SK-N-SH treated with all-trans-retinoic acid at 6 μM for 48 hours (cell line): Measurements from ENCODE around the gene CBLIF.

ENCODE experiments used
- ARNTL ChIP-seq: fragments of 450-650 bp; formaldehyde crosslinking; IDR thresholded peaks from 2 replicates; pipeline ENCODE4 v1.5.0; 2020; ENCODE audit warnings: low read depth, mild to moderate bottlenecking, moderate library complexity, borderline replicate concordance
- CSRNP3 ChIP-seq: fragments of 250-450 bp; sonication (Bioruptor Pico); IDR thresholded peaks from 2 replicates; pipeline ENCODE4 v1.5.1; 2021; ENCODE audit warnings: mild to moderate bottlenecking, moderate library complexity
- GLIS3 ChIP-seq: fragments of 250-450 bp; sonication (Bioruptor Pico); IDR thresholded peaks from 2 replicates; pipeline ENCODE4 v1.5.0; 2020; ENCODE audit warnings: mild to moderate bottlenecking, moderate library complexity
- RARB ChIP-seq: fragments of 250-450 bp; sonication (Bioruptor Pico); IDR thresholded peaks from 2 replicates; pipeline ENCODE4 v1.8.0; 2021; ENCODE audit warnings: mild to moderate bottlenecking, moderate library complexity
- TF ChIP-seq, protein P1 (sequence below): fragments of 250-450 bp; sonication (Bioruptor Pico); IDR thresholded peaks from 2 replicates; pipeline ENCODE4 v1.8.0; 2021; ENCODE audit warnings: low read depth, mild to moderate bottlenecking, moderate library complexity, borderline replicate concordance

GRCh38 chr11:59859673-59860072, 14.4 kb upstream of the CBLIF start:
- TF ChIP-seq GLIS3 (no peak), RARB (CRISPR knock-in tag) (no peak), CSRNP3 (no peak), ARNTL (CRISPR knock-in tag) (no peak)
- TF ChIP-seq, protein P1, sequence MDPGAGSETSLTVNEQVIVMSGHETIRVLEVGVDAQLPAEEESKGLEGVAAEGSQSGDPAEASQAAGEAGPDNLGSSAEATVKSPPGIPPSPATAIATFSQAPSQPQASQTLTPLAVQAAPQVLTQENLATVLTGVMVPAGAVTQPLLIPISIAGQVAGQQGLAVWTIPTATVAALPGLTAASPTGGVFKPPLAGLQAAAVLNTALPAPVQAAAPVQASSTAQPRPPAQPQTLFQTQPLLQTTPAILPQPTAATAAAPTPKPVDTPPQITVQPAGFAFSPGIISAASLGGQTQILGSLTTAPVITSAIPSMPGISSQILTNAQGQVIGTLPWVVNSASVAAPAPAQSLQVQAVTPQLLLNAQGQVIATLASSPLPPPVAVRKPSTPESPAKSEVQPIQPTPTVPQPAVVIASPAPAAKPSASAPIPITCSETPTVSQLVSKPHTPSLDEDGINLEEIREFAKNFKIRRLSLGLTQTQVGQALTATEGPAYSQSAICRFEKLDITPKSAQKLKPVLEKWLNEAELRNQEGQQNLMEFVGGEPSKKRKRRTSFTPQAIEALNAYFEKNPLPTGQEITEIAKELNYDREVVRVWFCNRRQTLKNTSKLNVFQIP (CRISPR knock-in tag), result no peak
